OCI-LY3 (cell line): Measurements from ENCODE around the gene BLMH.
"Not testable (repeated sequence)": the region's sequence is repeated elsewhere in the genome, so short reads cannot be mapped to it uniquely, and the experiment has no call there.

ENCODE experiments used
- H2AFZ ChIP-seq: fragments of 200-600, 300-600 bp; shearing (Covaris generic); 2 replicates; pipeline ENCODE4 v1.6.0; 2014; ENCODE audit warnings: antibody characterized with exemption, low read depth, low read length
- H3K27ac ChIP-seq: fragments of 200-600, 300-600 bp; sonication (generic); 2 replicates; pipeline ENCODE4 v1.5.1; 2014; ENCODE audit warnings: mild to moderate bottlenecking, low read length, moderate library complexity, mixed read lengths
- H3K27me3 ChIP-seq: fragments of 200-600, 300-600 bp; sonication (generic); 2 replicates; pipeline ENCODE4 v1.6.1; 2014; ENCODE audit warnings: low read depth, low read length, mixed read lengths
- H3K36me3 ChIP-seq: fragments of 200-600, 300-600 bp; sonication (generic); replicated peaks from 2 replicates; pipeline ENCODE3; 2014; ENCODE audit warnings: low read depth, low read length, mixed read lengths
- H3K4me1 ChIP-seq: fragments of 300-600, 200-600 bp; sonication (generic); 2 replicates; pipeline ENCODE4 v1.6.1; 2014; ENCODE audit warnings: low read length, mixed read lengths
- H3K4me2 ChIP-seq: fragments of 200-600, 300-600 bp; sonication (generic); 2 replicates; pipeline ENCODE4 v1.6.1; 2014; ENCODE audit warnings: low read length, mixed read lengths
- H3K4me3 ChIP-seq: fragments of 300-600, 200-600 bp; sonication (generic); 2 replicates; pipeline ENCODE4 v1.5.1; 2014; ENCODE audit warnings: antibody characterized with exemption, mild to moderate bottlenecking, low read length, moderate library complexity
- H3K79me2 ChIP-seq: fragments of 300-600, 200-600 bp; shearing (Covaris generic); 2 replicates; pipeline ENCODE4 v1.6.1; 2014; ENCODE audit warnings: mild to moderate bottlenecking, low read length, mixed read lengths
- H3K9ac ChIP-seq: fragments of 300-600, 200-600 bp; shearing (Covaris generic); 2 replicates; pipeline ENCODE4 v1.6.0; 2014; ENCODE audit warnings: mild to moderate bottlenecking, low read length, moderate library complexity
- H3K9me3 ChIP-seq: fragments of 200-600, 300-600 bp; shearing (Covaris generic); 2 replicates; pipeline ENCODE4 v1.6.1; 2014; ENCODE audit warnings: low read length, mixed read lengths; ENCODE audit not compliant: insufficient read depth
- H4K20me1 ChIP-seq: fragments of 200-600, 300-600 bp; sonication (generic); 2 replicates; pipeline ENCODE4 v1.6.1; 2016; ENCODE audit warnings: low read length, mixed read lengths; ENCODE audit not compliant: insufficient read depth
- EZH2phosphoT487 ChIP-seq: fragments of 200-600 bp; shearing (Covaris generic); IDR thresholded peaks from 2 replicates; pipeline ENCODE4 v1.6.1; 2018; ENCODE audit warnings: antibody characterized with exemption, mixed run types, low read depth
- TF ChIP-seq, protein P1 (sequence below): fragments of 200-600, 300-600 bp; sonication (generic); IDR thresholded peaks from 2 replicates; pipeline ENCODE4 v1.5.1; 2014; ENCODE audit warnings: antibody characterized with exemption, low read length, low read depth

BLMH gene

DNA sequence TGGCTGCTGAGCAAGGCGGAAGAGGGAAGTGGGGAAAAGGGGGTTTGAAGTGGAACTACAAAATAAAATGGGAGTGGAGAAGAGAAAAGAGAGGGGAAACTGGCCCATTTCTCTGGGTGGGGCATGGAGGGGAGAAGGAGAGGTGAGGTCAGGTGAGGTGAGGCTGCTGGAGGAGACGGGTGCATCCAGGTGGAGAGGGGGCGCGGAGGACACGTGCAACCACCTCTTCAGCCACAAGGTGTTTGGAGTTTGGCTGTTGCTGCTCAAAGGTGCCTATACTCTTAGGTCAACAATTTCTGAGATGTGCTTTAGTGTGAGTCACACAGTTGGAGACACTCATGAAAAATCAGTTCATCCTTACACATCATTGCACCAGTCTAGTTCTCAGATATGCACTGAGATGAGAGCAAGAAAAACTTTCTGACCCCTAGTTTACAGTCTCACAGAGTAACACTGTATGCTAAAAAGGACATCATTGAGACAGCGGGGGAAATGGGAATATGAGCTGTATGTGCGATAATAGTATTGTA lies 61.1 kb downstream of the BLMH start:
- peaks cover 62% of the 10 kb centered on the region for H3K27me3 ChIP-seq
- no peak overlapping the region for H3K4me3 ChIP-seq

DNA sequence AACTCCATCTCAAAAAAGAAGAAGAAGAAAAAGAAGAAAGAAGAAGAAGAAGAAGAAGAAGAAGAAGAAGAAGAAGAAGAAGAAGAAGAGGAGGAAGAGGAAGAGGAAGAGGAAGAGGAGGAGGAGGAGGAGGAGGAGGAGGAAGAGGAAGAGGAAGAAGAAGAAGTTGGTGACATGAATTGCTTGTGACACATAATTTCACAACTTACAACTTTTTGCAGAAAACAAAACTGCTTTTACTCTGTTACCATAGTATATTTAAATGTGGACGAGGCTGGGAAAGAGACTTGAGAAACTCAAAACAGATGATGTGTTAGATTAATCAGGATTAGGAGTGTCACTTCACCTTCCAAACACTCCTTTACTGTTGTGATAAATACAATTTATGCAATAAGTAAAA lies 61.7 kb downstream of the BLMH start:
- H3K79me2 ChIP-seq, H3K4me2 ChIP-seq, H3K36me3 ChIP-seq, H3K4me1 ChIP-seq, H3K9ac ChIP-seq, H3K4me3 ChIP-seq, H3K9me3 ChIP-seq, H2AFZ ChIP-seq, H3K27ac ChIP-seq, H4K20me1 ChIP-seq: not testable (repeated sequence)
- peaks cover 66% of the 10 kb centered on the region for H3K27me3 ChIP-seq

More for the DNA sequence above, 61.1 kb downstream of the BLMH start:
- H2AFZ ChIP-seq = no peak overlapping the region
- H4K20me1 ChIP-seq = no peaks in the 10 kb centered on the region
- no peaks in the 10 kb centered on the region for H3K79me2 ChIP-seq
- peaks cover 6% of the 10 kb centered on the region; the same call in 1 of the 2 replicates for H3K4me1 ChIP-seq
- TF ChIP-seq, protein P1, sequence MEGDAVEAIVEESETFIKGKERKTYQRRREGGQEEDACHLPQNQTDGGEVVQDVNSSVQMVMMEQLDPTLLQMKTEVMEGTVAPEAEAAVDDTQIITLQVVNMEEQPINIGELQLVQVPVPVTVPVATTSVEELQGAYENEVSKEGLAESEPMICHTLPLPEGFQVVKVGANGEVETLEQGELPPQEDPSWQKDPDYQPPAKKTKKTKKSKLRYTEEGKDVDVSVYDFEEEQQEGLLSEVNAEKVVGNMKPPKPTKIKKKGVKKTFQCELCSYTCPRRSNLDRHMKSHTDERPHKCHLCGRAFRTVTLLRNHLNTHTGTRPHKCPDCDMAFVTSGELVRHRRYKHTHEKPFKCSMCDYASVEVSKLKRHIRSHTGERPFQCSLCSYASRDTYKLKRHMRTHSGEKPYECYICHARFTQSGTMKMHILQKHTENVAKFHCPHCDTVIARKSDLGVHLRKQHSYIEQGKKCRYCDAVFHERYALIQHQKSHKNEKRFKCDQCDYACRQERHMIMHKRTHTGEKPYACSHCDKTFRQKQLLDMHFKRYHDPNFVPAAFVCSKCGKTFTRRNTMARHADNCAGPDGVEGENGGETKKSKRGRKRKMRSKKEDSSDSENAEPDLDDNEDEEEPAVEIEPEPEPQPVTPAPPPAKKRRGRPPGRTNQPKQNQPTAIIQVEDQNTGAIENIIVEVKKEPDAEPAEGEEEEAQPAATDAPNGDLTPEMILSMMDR = no peak
- no peak for TF ChIP-seq EZH2phosphoT487
- no peaks in the 10 kb centered on the region for H3K36me3 ChIP-seq
- no peak overlapping the region for H3K4me2 ChIP-seq
- H3K9ac ChIP-seq = no peak overlapping the region
- H3K9me3 ChIP-seq = no peaks in the 10 kb centered on the region
- no peak overlapping the region for H3K27ac ChIP-seq

DNA sequence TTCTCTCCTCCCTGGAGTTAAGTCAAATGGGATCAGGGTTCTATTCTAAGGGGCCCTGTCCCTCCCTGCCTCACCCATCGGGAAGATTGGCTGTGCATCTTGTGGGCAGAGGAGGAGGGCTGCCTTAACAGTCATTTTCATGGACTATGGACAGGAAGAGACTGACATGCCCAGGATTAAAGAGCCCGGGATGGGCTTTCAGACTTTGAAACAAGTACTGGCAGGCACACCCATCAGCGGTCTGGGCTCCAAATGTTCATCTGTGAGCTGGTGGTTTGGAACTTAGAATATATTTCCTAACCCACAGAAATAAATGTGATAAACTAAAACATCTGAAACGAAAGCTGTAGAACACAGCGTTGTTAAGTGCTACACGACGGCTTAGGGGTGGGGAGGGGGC lies 62.7 kb downstream of the BLMH start:
- no peaks in the 10 kb centered on the region for H3K9me3 ChIP-seq
- no peak overlapping the region for H3K9ac ChIP-seq
- peaks cover 61% of the 10 kb centered on the region for H3K27me3 ChIP-seq
- H3K4me2 ChIP-seq = no peak overlapping the region
- H3K4me1 ChIP-seq = peaks cover 6% of the 10 kb centered on the region; the same call in 1 of the 2 replicates
- TF ChIP-seq EZH2phosphoT487 = no peak
- TF ChIP-seq, protein P1 = no peak
- no peak overlapping the region for H3K4me3 ChIP-seq
- H4K20me1 ChIP-seq = no peaks in the 10 kb centered on the region
- no peak overlapping the region for H2AFZ ChIP-seq
- H3K79me2 ChIP-seq = no peaks in the 10 kb centered on the region
- H3K36me3 ChIP-seq = no peaks in the 10 kb centered on the region
- H3K27ac ChIP-seq = no peak overlapping the region

DNA sequence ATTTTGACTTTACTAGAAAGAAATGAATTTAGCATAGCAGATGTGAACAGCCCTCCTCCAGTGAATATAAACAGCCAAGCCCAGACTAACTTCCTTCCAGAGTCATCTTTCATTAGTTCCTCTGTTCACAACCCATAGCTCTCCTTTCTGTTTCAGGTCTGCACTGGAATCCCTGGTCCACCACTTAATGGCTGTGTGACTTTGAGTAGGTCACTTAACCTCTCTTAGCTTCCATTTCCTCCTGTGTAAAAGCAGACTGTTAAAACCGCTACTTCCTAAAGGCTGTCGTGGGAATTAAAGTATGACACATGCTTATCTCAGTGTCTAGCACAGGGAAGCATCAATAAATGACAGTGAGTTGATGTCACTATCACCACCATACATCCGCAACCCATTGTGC lies 63.7 kb downstream of the BLMH start:
- H3K36me3 ChIP-seq = no peaks in the 10 kb centered on the region
- no peak overlapping the region for H3K27ac ChIP-seq
- no peaks in the 10 kb centered on the region for H4K20me1 ChIP-seq
- H3K9me3 ChIP-seq = no peaks in the 10 kb centered on the region
- H3K79me2 ChIP-seq = no peaks in the 10 kb centered on the region
- peaks cover 51% of the 10 kb centered on the region for H3K27me3 ChIP-seq
- H3K4me3 ChIP-seq = no peak overlapping the region
- H3K4me2 ChIP-seq = no peak overlapping the region
- no peak overlapping the region for H2AFZ ChIP-seq
- no peak for TF ChIP-seq EZH2phosphoT487
- TF ChIP-seq, protein P1 = no peak
- peaks cover 6% of the 10 kb centered on the region; the same call in 1 of the 2 replicates for H3K4me1 ChIP-seq
- H3K9ac ChIP-seq = no peak overlapping the region

DNA sequence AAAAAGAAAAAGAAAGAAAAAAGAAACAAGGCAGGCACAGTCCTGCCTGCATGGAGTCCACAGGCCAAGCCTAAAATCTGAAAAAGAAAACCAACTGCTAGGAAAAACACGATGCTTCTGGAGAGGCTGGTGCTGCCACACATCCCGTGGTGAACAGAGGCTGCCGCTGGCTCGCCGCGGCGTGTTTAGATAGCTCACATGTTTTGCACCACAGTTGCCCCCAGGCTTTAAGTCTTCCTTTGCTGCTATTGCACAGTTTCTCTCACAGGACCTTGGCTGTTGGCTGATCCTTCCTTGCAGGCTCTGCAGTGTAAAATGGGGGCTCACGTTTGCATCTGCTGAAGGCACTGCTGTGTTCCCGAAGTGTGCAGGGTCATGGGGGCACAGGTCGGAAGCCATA lies 64.9 kb downstream of the BLMH start:
- TF ChIP-seq, protein P1 = no peak
- no peak for TF ChIP-seq EZH2phosphoT487
- no peak overlapping the region for H2AFZ ChIP-seq
- no peaks in the 10 kb centered on the region for H3K79me2 ChIP-seq
- H3K4me3 ChIP-seq = no peak overlapping the region
- no peak overlapping the region for H3K9ac ChIP-seq
- H3K27ac ChIP-seq = no peak overlapping the region
- no peaks in the 10 kb centered on the region for H4K20me1 ChIP-seq
- no peak overlapping the region for H3K4me2 ChIP-seq
- H3K36me3 ChIP-seq = no peaks in the 10 kb centered on the region
- H3K27me3 ChIP-seq = peaks cover 45% of the 10 kb centered on the region
- peaks cover 6% of the 10 kb centered on the region; the same call in 1 of the 2 replicates for H3K4me1 ChIP-seq
- no peaks in the 10 kb centered on the region for H3K9me3 ChIP-seq
